CMK (cell line): ENCODE results near the gene LRRC15.
A peak's percentile ranks its signal among the peaks of the same experiment; 100 is the strongest.

Experiments
- DNase-seq: peaks from one replicate; pipeline ENCODE4 v3.0.0-alpha.2; 2010; ENCODE audit warnings: low read depth

LRRC15 gene

GRCh38 chr3:194369522-194370279, at the start of gene LRRC15:
Gene LRRC15, minus strand, starts transcription at chr3:194369743. Its CDS starts 8,700 bp downstream, at chr3:194361043.
- DNase-seq = no peak

GRCh38 chr3:194418671-194419070, 49.1 kb upstream of the LRRC15 start:
- DNase-seq = no peak

GRCh38 chr3:194407423-194407822, 37.9 kb upstream of the LRRC15 start:
- DNase-seq = no peak

- no peak for DNase-seq
Observed at GRCh38 chr3:194405766-194406165, 36.2 kb upstream of the LRRC15 start.

- no peak for DNase-seq
Observed at GRCh38 chr3:194404365-194405140, 35.0 kb upstream of the LRRC15 start.

- no peak for DNase-seq
Observed at GRCh38 chr3:194401868-194402329, 32.4 kb upstream of the LRRC15 start.

GRCh38 chr3:194401346-194401745, 31.8 kb upstream of the LRRC15 start:
- no peak for DNase-seq

GRCh38 chr3:194399874-194400411, 30.4 kb upstream of the LRRC15 start:
- no peak for DNase-seq

- no peak for DNase-seq
Observed at GRCh38 chr3:194399166-194399565, 29.6 kb upstream of the LRRC15 start, which contains the start of gene GP5. Gene GP5, minus strand, starts transcription at chr3:194399266. Its CDS starts 984 bp downstream, at chr3:194398282.

- peak; percentile 45 for DNase-seq
Observed at GRCh38 chr3:194397757-194398312, 28.3 kb upstream of the LRRC15 start.

- DNase-seq = no peak
Observed at GRCh38 chr3:194396859-194397756, 27.6 kb upstream of the LRRC15 start.

- no peak for DNase-seq
Observed at GRCh38 chr3:194396539-194396858, 27.0 kb upstream of the LRRC15 start.

- DNase-seq = peak; percentile 62
Observed at GRCh38 chr3:194395778-194396538, 26.4 kb upstream of the LRRC15 start.

- DNase-seq = no peak
Observed at GRCh38 chr3:194395212-194395611, 25.7 kb upstream of the LRRC15 start.

- DNase-seq = no peak
Observed at GRCh38 chr3:194392576-194392975, 23.0 kb upstream of the LRRC15 start.

- no peak for DNase-seq
Observed at GRCh38 chr3:194390835-194391234, 21.3 kb upstream of the LRRC15 start.

GRCh38 chr3:194389269-194389668, 19.7 kb upstream of the LRRC15 start:
- DNase-seq = no peak

GRCh38 chr3:194387926-194388418, 18.4 kb upstream of the LRRC15 start:
- DNase-seq = no peak

GRCh38 chr3:194387276-194387675, 17.7 kb upstream of the LRRC15 start:
- DNase-seq = no peak

- DNase-seq = no peak
Observed at GRCh38 chr3:194386648-194387047, 17.1 kb upstream of the LRRC15 start.

- DNase-seq = no peak
Observed at GRCh38 chr3:194386066-194386465, 16.5 kb upstream of the LRRC15 start.
